Heart right ventricle (tissue), 16 donors: ENCODE data around the gene SFI1. TPM values are rescaled to one million over a fixed set of nuclear protein-coding genes. Genes with fewer than 3 reads are reported as not detected.

ENCODE experiments used
- ATAC-seq, 8 donors: fragments of 200-7000 bp; cut with Tn5 transposase; one replicate each; pipeline ENCODE4 v1.9.1; 2020; ENCODE audit warnings: mild to moderate bottlenecking in 8 of 8, moderate library complexity in 8 of 8, moderate number of reproducible peaks in 1 of 8
- DNase-seq, 2 donors: peaks; one replicate each; pipeline ENCODE4 v3.0.0-alpha.2; 2020
- H3K27ac ChIP-seq, 10 donors: fragments of 200-600 bp; sonication (generic) in 2 of 10; one replicate each; pipeline versions ENCODE4 v1.5.0 to v1.8.0; 2020 to 2022; ENCODE audit warnings: mild to moderate bottlenecking in 3 of 10
- H3K27me3 ChIP-seq, 7 donors: fragments of 200-600 bp; one replicate each; pipeline ENCODE4 v1.8.0; 2021 to 2022; ENCODE audit warnings: mild to moderate bottlenecking in 2 of 7
- H3K36me3 ChIP-seq, 9 donors: fragments of 200-600 bp; sonication (generic) in 1 of 9; one replicate each; pipeline versions ENCODE4 v1.5.0 to v1.8.0; 2020 to 2022; ENCODE audit warnings: mild to moderate bottlenecking in 2 of 9
- H3K4me1 ChIP-seq, 9 donors: fragments of 200-600 bp; sonication (generic) in 1 of 9; one replicate each; pipeline versions ENCODE4 v1.5.0 to v1.8.0; 2020 to 2022; ENCODE audit warnings: mild to moderate bottlenecking in 4 of 9
- H3K4me3 ChIP-seq, 10 donors: fragments of 200-600 bp; sonication (generic) in 2 of 10; one replicate each; pipeline versions ENCODE4 v1.5.0 to v1.8.0; 2020 to 2022; ENCODE audit warnings: mild to moderate bottlenecking in 7 of 10, moderate library complexity in 2 of 10
- H3K9me3 ChIP-seq, 11 donors: fragments of 200-600 bp in 10 of 11; sonication (generic) in 2 of 11; one replicate each; pipeline versions ENCODE4 v1.5.0 to v1.8.0; 2013 to 2022; ENCODE audit warnings: mild to moderate bottlenecking in 2 of 11, control low read depth in 1 of 11, moderate library complexity in 1 of 11
- WGBS, 2 donors: extraction: QIAGEN DNeasy Blood & Tissue Kit; methylation state at CpG; one replicate each; pipeline ENCODE4 v1.1.7; 2013; ENCODE audit warnings: inconsistent platforms in 1 of 2; 5-methylcytosine and 5-hydroxymethylcytosine counted together
- intact Hi-C, 10 donors: fragments of 100-400 bp; cut with DNase I; formaldehyde crosslinking; loops; one replicate each; pipeline versions ENCODE4 v1.11.1 to v1.14.2; 2022
- polyA plus RNA-seq, 2 donors: library from polyadenylated mRNA; stranded (reverse); fragments of 200-250 nt; gene quantifications; one replicate each; pipeline ENCODE4 v1.2.3, GENCODE V29; 2013
- total RNA-seq, 10 donors: library from RNA; stranded (reverse); fragmentation: NEBNext Ultra II Directional in 3 of 10; extraction: Animal tissue kit (Norgen Biotek cat#: 25700) in 3 of 10; gene quantifications; one replicate each; pipeline versions ENCODE4 v1.2.1 to v1.2.4, GENCODE V29; 2021 to 2023
- TF ChIP-seq, protein P1 (sequence below), 9 donors: fragments of 200-600 bp; sonication (generic) in 2 of 9; IDR thresholded peaks; one replicate each; pipeline versions ENCODE4 v1.5.0 to v1.8.0; 2021 to 2022; ENCODE audit warnings: antibody characterized with exemption in 9 of 9, mild to moderate bottlenecking in 5 of 9, moderate library complexity in 1 of 9
- donor health status: Arrhythmogenic right ventricular cardiomyopathy.
- donor health status: ischemic (EF 13 %, LVEDD 7.1; RV severe dilation, severe dysfunction).
- donor health status: healthy with polysubstance abuse.
- donor health status: DM: no; HTN: yes; CAD: no.
- donor health status: DM: no; HTN: no; CAD: no.
- donor health status: ischemic (EF 25% LVEDD 6.9; RV normal size, moderate dysfunction).
- donor health status: ischemic (EF 25% LVEDD 5.7; RV mildly dilated, moderate dysfunction).
- donor health status: healthy.
- donor health status: DM: yes; HTN: yes; CAD: no.
- donor health status: Ischemic cardiomyopathy.
- donor health status: ischemic (EF 35%, LVEDD 5.7; RV mildly dilated, moderate dysfunction).
- donor health status: nonischemic (EF 11% LVEDD 7.7; RV severe dilation, severe dysfunction).
- donor health status: DM: yes; HTN: yes; CAD: no.
- donor health status: PGD.
- donor health status: ischemic (EF 29% LVEDD 5.4; RV normal size, mild dysfunction).
- donor health status: nonischemic (EF 23%, LVEDD 6.1; RV moderate dilation, normal function).

The SFI1 gene
- total and polyA plus RNA-seq, 12 donors = 4.7 to 20.1 (median 7.3) TPM

DNA sequence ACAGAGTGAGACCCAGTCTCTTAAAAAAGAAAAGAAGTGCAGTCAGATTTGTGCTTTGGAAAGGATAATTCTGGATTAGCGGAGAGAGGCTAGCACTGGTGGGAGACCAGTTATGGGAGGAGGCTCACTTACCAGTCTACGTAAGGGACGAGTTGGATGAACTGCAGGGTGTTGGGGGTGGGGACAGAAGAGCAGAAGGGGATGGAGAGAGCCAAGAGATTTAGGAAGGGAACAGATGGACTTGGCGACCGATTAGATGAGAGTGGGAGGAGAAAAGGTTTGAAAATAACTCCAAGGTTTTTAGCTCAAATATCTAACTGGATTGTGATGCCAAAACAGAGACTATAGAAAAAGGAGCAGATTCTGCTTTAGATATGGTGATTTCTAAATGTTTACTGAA, 81.4 kb downstream of the SFI1 start:
- no peak overlapping the region for H3K27ac ChIP-seq
- no peak for DNase-seq
- no peak overlapping the region for H3K4me3 ChIP-seq
- no peak for ATAC-seq
- intact Hi-C loops = no loop called here
- no peaks in the 10 kb centered on the region for H3K27me3 ChIP-seq
- no peaks in the 10 kb centered on the region for H3K4me1 ChIP-seq
- H3K36me3 ChIP-seq = peaks cover 0 to 72% (median 0%) of the 10 kb centered on the region in 9 donors
- TF ChIP-seq, protein P1, sequence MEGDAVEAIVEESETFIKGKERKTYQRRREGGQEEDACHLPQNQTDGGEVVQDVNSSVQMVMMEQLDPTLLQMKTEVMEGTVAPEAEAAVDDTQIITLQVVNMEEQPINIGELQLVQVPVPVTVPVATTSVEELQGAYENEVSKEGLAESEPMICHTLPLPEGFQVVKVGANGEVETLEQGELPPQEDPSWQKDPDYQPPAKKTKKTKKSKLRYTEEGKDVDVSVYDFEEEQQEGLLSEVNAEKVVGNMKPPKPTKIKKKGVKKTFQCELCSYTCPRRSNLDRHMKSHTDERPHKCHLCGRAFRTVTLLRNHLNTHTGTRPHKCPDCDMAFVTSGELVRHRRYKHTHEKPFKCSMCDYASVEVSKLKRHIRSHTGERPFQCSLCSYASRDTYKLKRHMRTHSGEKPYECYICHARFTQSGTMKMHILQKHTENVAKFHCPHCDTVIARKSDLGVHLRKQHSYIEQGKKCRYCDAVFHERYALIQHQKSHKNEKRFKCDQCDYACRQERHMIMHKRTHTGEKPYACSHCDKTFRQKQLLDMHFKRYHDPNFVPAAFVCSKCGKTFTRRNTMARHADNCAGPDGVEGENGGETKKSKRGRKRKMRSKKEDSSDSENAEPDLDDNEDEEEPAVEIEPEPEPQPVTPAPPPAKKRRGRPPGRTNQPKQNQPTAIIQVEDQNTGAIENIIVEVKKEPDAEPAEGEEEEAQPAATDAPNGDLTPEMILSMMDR (IDR thresholded peaks at IDR 0.05) = no peak
- H3K9me3 ChIP-seq = no peaks in the 10 kb centered on the region
- WGBS, 2 donors = 80 to 84% methylated on average over 5 of the region's 5 CpGs

DNA sequence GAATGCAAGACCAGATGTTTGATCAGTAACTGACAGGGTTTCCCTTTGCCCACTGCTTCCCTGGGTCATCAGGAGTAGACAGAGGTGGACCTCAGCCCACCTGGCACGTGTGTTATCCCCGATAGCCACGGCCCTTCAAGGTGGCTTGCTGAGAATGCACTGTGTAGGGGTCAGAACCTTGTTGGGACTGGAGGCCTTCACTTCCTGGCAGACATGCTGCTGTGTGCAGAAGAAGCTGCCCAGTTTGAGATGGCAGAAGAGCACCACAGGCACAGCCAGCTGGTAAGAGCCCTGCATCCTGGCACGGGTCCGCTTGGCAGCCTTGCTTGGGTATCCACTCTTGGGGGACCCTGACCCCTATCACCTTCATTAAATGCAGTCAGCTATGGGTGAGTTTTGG, 81.8 kb downstream of the SFI1 start:
- H3K36me3 ChIP-seq = peaks cover 0 to 67% (median 0%) of the 10 kb centered on the region in 9 donors
- intact Hi-C loops = no loop called here

DNA sequence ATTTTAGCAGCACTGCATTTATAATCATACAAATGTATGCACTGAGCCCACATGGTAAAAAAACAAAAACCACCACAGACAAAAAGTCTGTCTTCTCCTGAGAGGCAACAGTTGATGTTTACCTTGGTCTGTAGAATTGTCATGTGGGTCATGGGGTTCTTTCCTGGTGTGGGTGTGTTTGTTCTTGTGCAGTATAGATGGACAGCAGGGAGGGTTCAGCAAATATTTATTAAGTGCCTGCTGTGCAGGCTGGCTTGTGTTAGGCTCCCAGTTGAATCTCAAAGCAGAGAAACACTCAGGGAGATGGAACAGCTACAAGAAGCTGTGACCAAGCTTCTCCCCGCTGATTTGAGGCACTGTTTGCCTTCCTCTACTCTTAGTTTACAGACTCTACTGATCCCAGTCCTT, 83.5 kb downstream of the SFI1 start:
- H3K4me1 ChIP-seq = peaks cover 0 to under 1% (median 0%) of the 10 kb centered on the region in 9 donors
- H3K27ac ChIP-seq = no peak overlapping the region

More for the DNA sequence above, 81.8 kb downstream of the SFI1 start:
- H3K9me3 ChIP-seq = no peaks in the 10 kb centered on the region
- no peak overlapping the region for H3K27ac ChIP-seq
- DNase-seq (no peak), ATAC-seq (no peak)
- 87 to 90% methylated on average over 5 of the region's 5 CpGs for WGBS, 2 donors
- no peaks in the 10 kb centered on the region for H3K27me3 ChIP-seq
- no peak overlapping the region for H3K4me3 ChIP-seq
- no peaks in the 10 kb centered on the region for H3K4me1 ChIP-seq
- TF ChIP-seq, protein P1 (IDR thresholded peaks at IDR 0.05) = no peak

DNA sequence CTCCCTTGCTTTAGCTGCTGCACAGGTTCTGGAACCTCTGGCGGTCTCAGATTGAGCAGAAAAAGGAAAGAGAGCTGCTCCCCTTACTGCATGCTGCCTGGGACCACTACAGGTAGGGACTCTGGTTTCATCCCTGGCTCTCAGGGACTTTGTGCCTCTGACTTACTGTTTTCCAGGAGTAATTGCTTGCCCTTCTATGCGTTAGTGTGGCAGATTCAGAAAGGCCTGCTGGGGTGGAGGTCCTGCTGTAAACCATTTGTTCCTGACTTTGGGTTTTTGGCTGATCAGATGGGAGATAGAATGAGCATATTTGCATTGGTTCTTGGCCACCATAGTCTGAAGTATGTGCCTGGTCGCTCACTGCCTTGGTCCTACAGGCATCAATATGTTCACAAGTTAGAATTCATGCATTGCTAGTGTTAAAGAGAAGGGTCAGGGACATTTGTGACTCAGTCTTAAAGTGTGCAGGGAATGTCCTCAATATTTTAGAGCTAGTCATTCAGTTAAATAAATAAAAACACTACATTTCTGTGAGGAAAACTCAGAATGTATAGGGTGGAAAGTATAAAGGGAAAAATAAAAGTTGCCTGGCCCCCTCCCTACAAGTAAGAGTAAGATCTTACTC, 87.6 kb downstream of the SFI1 start:
- no peaks in the 10 kb centered on the region for H3K27me3 ChIP-seq
- H3K36me3 ChIP-seq = peaks cover 0 to 64% (median 10%) of the 10 kb centered on the region in 9 donors
- H3K4me3 ChIP-seq = no peak overlapping the region
- 95% methylated on average over 3 of the region's 3 CpGs for WGBS, 2 donors
- no peak for DNase-seq
- no peak overlapping the region for H3K27ac ChIP-seq
- H3K4me1 ChIP-seq = peaks cover 0 to 9% (median 0%) of the 10 kb centered on the region in 9 donors
- TF ChIP-seq, protein P1 (IDR thresholded peaks at IDR 0.05) = no peak
- ATAC-seq = no peak
- intact Hi-C loops = no loop called here
- peaks cover 0 to 3% (median 0%) of the 10 kb centered on the region in 11 donors for H3K9me3 ChIP-seq

More for the DNA sequence above, 83.5 kb downstream of the SFI1 start:
- Histone ChIP-seq H3K36me3 (peaks cover 0 to 63% (median 0%) of the 10 kb centered on the region in 9 donors), H3K27me3 (no peaks in the 10 kb centered on the region), H3K4me3 (no peak overlapping the region), H3K9me3 (no peaks in the 10 kb centered on the region)
- no peak for ATAC-seq
- 94 to 100% methylated on average over 1 of the region's 1 CpG for WGBS, 2 donors
- DNase-seq = no peak
- TF ChIP-seq, protein P1 (IDR thresholded peaks at IDR 0.05) = no peak
- intact Hi-C loops = no loop called here
